Upper lobe of left lung (tissue), 6 donors: ENCODE results near the gene ERC1. TPM values are rescaled to one million over a fixed set of nuclear protein-coding genes. Genes with fewer than 3 reads are reported as not detected.

ENCODE experiments used
- ATAC-seq, 2 donors: fragments of 200-7000 bp; cut with Tn5 transposase; one replicate each; pipeline ENCODE4 v1.9.1; 2022; ENCODE audit warnings: mild to moderate bottlenecking in 2 of 2, moderate library complexity in 2 of 2; ENCODE audit not compliant: low FRiP score in 2 of 2
- DNase-seq, 2 donors: peaks; one replicate each; pipeline ENCODE4 v3.0.0-alpha.2; 2019 to 2020
- H3K27ac ChIP-seq, 4 donors: fragments of 200-600 bp; sonication (generic); one replicate each; pipeline ENCODE4 v1.5.1; 2016 to 2019
- H3K27me3 ChIP-seq, 4 donors: fragments of 200-600 bp; sonication (generic); one replicate each; pipeline ENCODE4 v1.5.1; 2017 to 2019
- H3K36me3 ChIP-seq, 4 donors: fragments of 200-600 bp; sonication (generic); one replicate each; pipeline ENCODE4 v1.5.1; 2016 to 2019
- H3K4me1 ChIP-seq, 4 donors: fragments of 200-600 bp; sonication (generic); one replicate each; pipeline ENCODE4 v1.5.1; 2018 to 2019
- H3K4me3 ChIP-seq, 4 donors: fragments of 200-600 bp; sonication (generic); one replicate each; pipeline ENCODE4 v1.5.1; 2017 to 2019; ENCODE audit warnings: mild to moderate bottlenecking in 2 of 4, moderate library complexity in 1 of 4
- H3K9me3 ChIP-seq, 4 donors: fragments of 200-600 bp; sonication (generic); one replicate each; pipeline ENCODE4 v1.5.1; 2018 to 2019
- CTCF ChIP-seq, 6 experiments: fragments of 450-650 bp in 4 of 6; fragments of 200-600 bp in 2 of 6; sonication (generic) in 2 of 6; IDR thresholded peaks; one replicate each; pipeline ENCODE4 v1.5.1; 2016 to 2019; ENCODE audit warnings: antibody characterized with exemption in 6 of 6
- EP300 ChIP-seq, 4 donors: sonication (generic); formaldehyde crosslinking; IDR thresholded peaks; one replicate each; pipeline ENCODE4 v1.5.1; 2017; ENCODE audit warnings: antibody characterized with exemption in 4 of 4, control low read depth in 2 of 4
- POLR2A ChIP-seq, 4 donors: fragments of 450-650 bp; IDR thresholded peaks; one replicate each; pipeline ENCODE4 v1.5.1; 2016 to 2017; ENCODE audit warnings: antibody characterized with exemption in 4 of 4, mild to moderate bottlenecking in 2 of 4
- POLR2AphosphoS5 ChIP-seq, 2 donors: sonication (generic); formaldehyde crosslinking; IDR thresholded peaks; one replicate each; pipeline ENCODE4 v1.5.1; 2017; ENCODE audit warnings: antibody characterized with exemption in 2 of 2
- WGBS, 2 donors: methylation state at CpG; one replicate each; pipeline ENCODE4 v1.1.5; 2017 to 2018; 5-methylcytosine and 5-hydroxymethylcytosine counted together
- total RNA-seq, 6 donors: library from RNA; depleted of rRNA in 4 of 6; stranded (reverse); fragments of >200 nt in 4 of 6; gene quantifications; one replicate each; pipeline versions ENCODE4 v1.1.0 to v1.2.1, GENCODE V29; 2016 to 2021
- donor health status: DM: no; HTN: no; CAD: no; lungs with moderate emphysema.
- donor health status: DM: no; HTN: yes; CAD: no; lungs with severe emphysema.

Gene ERC1
- total RNA-seq, 6 donors from 2014 or later, result 37.7 to 158 (median 60.1) TPM

- 77 to 80% methylated on average over 6 of the region's 6 CpGs for WGBS, 2 donors
- no peaks in the 10 kb centered on the region for H3K27me3 ChIP-seq
- no peaks in the 10 kb centered on the region for H3K4me1 ChIP-seq
- ATAC-seq (no peak), DNase-seq (no peak)
- TF ChIP-seq POLR2A (IDR thresholded peaks at IDR 0.05) (no peak), POLR2AphosphoS5 (IDR thresholded peaks at IDR 0.05) (no peak), EP300 (IDR thresholded peaks at IDR 0.05) (no peak), CTCF (IDR thresholded peaks at IDR 0.05) (no peak)
- H3K4me3 ChIP-seq, result no peak overlapping the region
- H3K36me3 ChIP-seq, result no peaks in the 10 kb centered on the region
- no peaks in the 10 kb centered on the region for H3K9me3 ChIP-seq
- H3K27ac ChIP-seq, result no peak overlapping the region
Observed at GRCh38 chr12:976644-977043, 14.4 kb upstream of the ERC1 start.

GRCh38 chr12:977156-977555, 13.9 kb upstream of the ERC1 start:
- no peaks in the 10 kb centered on the region for H3K9me3 ChIP-seq
- H3K27me3 ChIP-seq, result no peaks in the 10 kb centered on the region
- TF ChIP-seq CTCF (IDR thresholded peaks at IDR 0.05) (no peak), POLR2AphosphoS5 (IDR thresholded peaks at IDR 0.05) (no peak), POLR2A (IDR thresholded peaks at IDR 0.05) (no peak), EP300 (IDR thresholded peaks at IDR 0.05) (no peak)
- no peaks in the 10 kb centered on the region for H3K4me1 ChIP-seq
- 82 to 91% methylated on average over 3 to 4 of the region's 4 CpGs for WGBS, 2 donors
- H3K27ac ChIP-seq, result no peak overlapping the region
- H3K4me3 ChIP-seq, result no peak overlapping the region
- DNase-seq, result no peak
- no peaks in the 10 kb centered on the region for H3K36me3 ChIP-seq
- no peak for ATAC-seq

GRCh38 chr12:979349-979748, 11.7 kb upstream of the ERC1 start:
- H3K36me3 ChIP-seq, result no peaks in the 10 kb centered on the region
- H3K27me3 ChIP-seq, result no peaks in the 10 kb centered on the region
- H3K9me3 ChIP-seq, result no peaks in the 10 kb centered on the region
- no peak for ATAC-seq
- no peak for DNase-seq
- 80 to 81% methylated on average over 5 of the region's 5 CpGs for WGBS, 2 donors
- TF ChIP-seq POLR2AphosphoS5 (IDR thresholded peaks at IDR 0.05) (no peak), POLR2A (IDR thresholded peaks at IDR 0.05) (no peak), EP300 (IDR thresholded peaks at IDR 0.05) (no peak), CTCF (IDR thresholded peaks at IDR 0.05) (no peak)
- no peak overlapping the region for H3K4me3 ChIP-seq
- H3K27ac ChIP-seq, result no peak overlapping the region
- no peaks in the 10 kb centered on the region for H3K4me1 ChIP-seq

- no peaks in the 10 kb centered on the region for H3K36me3 ChIP-seq
- H3K27ac ChIP-seq, result no peak overlapping the region
- H3K4me3 ChIP-seq, result no peak overlapping the region
- H3K4me1 ChIP-seq, result no peaks in the 10 kb centered on the region
- 93 to 96% methylated on average over 8 of the region's 8 CpGs for whole genome bisulfite sequencing, 2 donors
- TF ChIP-seq POLR2A (IDR thresholded peaks at IDR 0.05) (no peak), POLR2AphosphoS5 (IDR thresholded peaks at IDR 0.05) (no peak), CTCF (IDR thresholded peaks at IDR 0.05) (no peak), EP300 (IDR thresholded peaks at IDR 0.05) (no peak)
- no peaks in the 10 kb centered on the region for H3K27me3 ChIP-seq
- DNase-seq, result no peak
- no peaks in the 10 kb centered on the region for H3K9me3 ChIP-seq
- no peak for ATAC-seq
Observed at GRCh38 chr12:981176-981828, 9.7 kb upstream of the ERC1 start.

- Histone ChIP-seq H3K27ac (no peak overlapping the region), H3K9me3 (no peaks in the 10 kb centered on the region), H3K4me3 (no peak overlapping the region), H3K4me1 (no peaks in the 10 kb centered on the region), H3K27me3 (no peaks in the 10 kb centered on the region), H3K36me3 (no peaks in the 10 kb centered on the region)
- 83 to 93% methylated on average over 3 of the region's 3 CpGs for WGBS, 2 donors
- no peak for DNase-seq
- TF ChIP-seq CTCF (IDR thresholded peaks at IDR 0.05) (no peak), POLR2AphosphoS5 (IDR thresholded peaks at IDR 0.05) (no peak), EP300 (IDR thresholded peaks at IDR 0.05) (no peak), POLR2A (IDR thresholded peaks at IDR 0.05) (no peak)
- no peak for ATAC-seq
Observed at GRCh38 chr12:981961-982360, 9.1 kb upstream of the ERC1 start.
